Stomach (tissue), 9 donors: Measurements from ENCODE around the gene HILPDA. TPM values are rescaled to one million over a fixed set of nuclear protein-coding genes. Genes with fewer than 3 reads are reported as not detected.

ENCODE experiments used
- DNase-seq, 2 donors: peaks; one replicate each; pipeline versions ENCODE4 v3.0.0 to v3.0.0-alpha.2; 2013 to 2019
- H3K27ac ChIP-seq, 5 donors: fragments of 200-600 bp in 4 of 5; sonication (generic) in 4 of 5; one replicate each; pipeline ENCODE4 v1.5.1; 2013 to 2019; ENCODE audit warnings: mild to moderate bottlenecking in 1 of 5, moderate library complexity in 1 of 5
- H3K27me3 ChIP-seq, 3 donors: fragments of 200-600 bp; sonication (generic); one replicate each; pipeline ENCODE4 v1.5.1; 2017 to 2019; ENCODE audit warnings: mixed run types in 1 of 3
- H3K36me3 ChIP-seq, 4 donors: fragments of 200-600 bp; sonication (generic); 1 replicate in 3 of 4; 2 replicates in 1 of 4; pipeline ENCODE4 v1.5.1; 2016 to 2019
- H3K4me1 ChIP-seq, 4 donors: fragments of 200-600 bp; sonication (generic); one replicate each; pipeline ENCODE4 v1.5.1; 2016 to 2019
- H3K4me3 ChIP-seq, 4 donors: fragments of 200-600 bp; sonication (generic) in 3 of 4; one replicate each; pipeline ENCODE4 v1.5.1; 2016 to 2019; ENCODE audit warnings: mild to moderate bottlenecking in 1 of 4
- H3K9me3 ChIP-seq, 4 donors: fragments of 200-600 bp; sonication (generic); one replicate each; pipeline ENCODE4 v1.5.1; 2016 to 2019
- CTCF ChIP-seq, 7 experiments: fragments of 450-650 bp in 4 of 7; fragments of 200-600 bp in 3 of 7; sonication (generic) in 3 of 7; IDR thresholded peaks; one replicate each; pipeline ENCODE4 v1.5.1; 2016 to 2019; ENCODE audit warnings: antibody characterized with exemption in 7 of 7, control low read depth in 2 of 7, mild to moderate bottlenecking in 1 of 7
- EP300 ChIP-seq: sonication (generic); formaldehyde crosslinking; IDR thresholded peaks from one replicate; pipeline ENCODE4 v1.6.1; 2017; ENCODE audit warnings: antibody characterized with exemption
- POLR2A ChIP-seq, 4 donors: fragments of 450-650 bp; IDR thresholded peaks; one replicate each; pipeline ENCODE4 v1.6.1; 2016; ENCODE audit warnings: antibody characterized with exemption in 4 of 4, control low read depth in 2 of 4, mild to moderate bottlenecking in 1 of 4, moderate library complexity in 1 of 4
- POLR2AphosphoS5 ChIP-seq, 3 donors: sonication (generic); formaldehyde crosslinking; IDR thresholded peaks; one replicate each; pipeline ENCODE4 v1.6.1; 2016; ENCODE audit warnings: antibody characterized with exemption in 3 of 3
- WGBS, 5 donors: extraction: QIAGEN DNeasy Blood & Tissue Kit in 3 of 5; methylation state at CpG; one replicate each; pipeline versions ENCODE4 v1.1.5 to v1.1.7; 2013 to 2018; 5-methylcytosine and 5-hydroxymethylcytosine counted together
- intact Hi-C: fragments of 100-400 bp; cut with DNase I; formaldehyde crosslinking; loops from one replicate; pipeline ENCODE4 v1.15.1; 2023; ENCODE audit warnings: low total_unique reads
- polyA plus RNA-seq, 3 donors: library from polyadenylated mRNA; stranded (reverse); fragments of 200-250 nt; gene quantifications; one replicate each; pipeline ENCODE4 v1.2.3, GENCODE V29; 2013
- total RNA-seq, 5 donors: library from RNA; depleted of rRNA; stranded (reverse); fragments of >200 nt; gene quantifications; one replicate each; pipeline versions ENCODE4 v1.1.0 to v1.2.3, GENCODE V29; 2014 to 2016
- donor health status: healthy with polysubstance abuse.
- donor health status: Bipolar disorder and iron deficiency.
- donor health status: healthy.

Gene HILPDA
- total and polyA plus RNA-seq, 8 donors, result 0.45 to 38.2 (median 8.1) TPM; not detected in 1

GRCh38 chr7:128452552-128452951, 3.1 kb upstream of the HILPDA start:
- Histone ChIP-seq H3K4me1 (peaks cover 36 to 45% (median 44%) of the 10 kb centered on the region in 4 donors), H3K27me3 (no peaks in the 10 kb centered on the region), H3K4me3 (no peak overlapping the region), H3K27ac (peak overlapping the region in 2 of 5 donors; percentile 95 to 96), H3K36me3 (peaks cover 0 to 7% (median 5%) of the 10 kb centered on the region in 4 donors), H3K9me3 (no peaks in the 10 kb centered on the region)
- 61 to 77% (median 73%) methylated on average over 1 of the region's 1 CpG for WGBS, 5 donors
- intact Hi-C loops, result no loop called here
- TF ChIP-seq EP300, result no peak
- TF ChIP-seq POLR2A (IDR thresholded peaks at IDR 0.05), result no peak
- TF ChIP-seq POLR2AphosphoS5 (IDR thresholded peaks at IDR 0.05), result no peak
- TF ChIP-seq CTCF (IDR thresholded peaks at IDR 0.05), result no peak
- DNase-seq, result no peak

- peak overlapping the region in 3 of 4 donors; percentile 22 to 84 (median 73) for H3K4me3 ChIP-seq
- peak; percentile 76 to 95 (median 77) for TF ChIP-seq POLR2AphosphoS5 (IDR thresholded peaks at IDR 0.05)
- no peak for TF ChIP-seq CTCF (IDR thresholded peaks at IDR 0.05)
- TF ChIP-seq EP300, result peak; percentile 86
- no peak for TF ChIP-seq POLR2A (IDR thresholded peaks at IDR 0.05)
- DNase-seq, result peak; percentile 88 to 96
- no peaks in the 10 kb centered on the region for H3K27me3 ChIP-seq
- intact Hi-C loops, result no loop called here
- H3K4me1 ChIP-seq, result peaks cover 44 to 61% (median 56%) of the 10 kb centered on the region in 4 donors
- H3K36me3 ChIP-seq, result peaks cover 0 to 12% (median 8%) of the 10 kb centered on the region in 4 donors
- peak overlapping the region; percentile 90 to 96 (median 95) for H3K27ac ChIP-seq
- H3K9me3 ChIP-seq, result no peaks in the 10 kb centered on the region
- 15 to 29% (median 21%) methylated on average over 22 to 23 of the region's 23 CpGs for WGBS, 5 donors
Measured at GRCh38 chr7:128453836-128454804, 1.6 kb upstream of the HILPDA start.

- H3K36me3 ChIP-seq, result peaks cover 0 to 12% (median 8%) of the 10 kb centered on the region in 4 donors
Measured at GRCh38 chr7:128454808-128455542, 703 bp upstream of the HILPDA start.

More at GRCh38 chr7:128454808-128455542, 703 bp upstream of the HILPDA start:
- Histone ChIP-seq H3K4me1 (peaks cover 46 to 69% (median 64%) of the 10 kb centered on the region in 4 donors), H3K27me3 (no peaks in the 10 kb centered on the region), H3K4me3 (peak overlapping the region; percentile 70 to 84 (median 77)), H3K27ac (peak overlapping the region; percentile 90 to 96 (median 95)), H3K9me3 (no peaks in the 10 kb centered on the region)
- peak in 1 of 2 donors; percentile 49 for DNase-seq
- no peak for TF ChIP-seq POLR2A (IDR thresholded peaks at IDR 0.05)
- TF ChIP-seq EP300, result no peak
- TF ChIP-seq CTCF (IDR thresholded peaks at IDR 0.05), result no peak
- no peak for TF ChIP-seq POLR2AphosphoS5 (IDR thresholded peaks at IDR 0.05)
- intact Hi-C loops, result loop anchor here (5.0 kb wide), 1 partner anchor 33 kb away; no protein-coding TSS in a partner anchor
- 48 to 53% (median 49%) methylated on average over 22 to 25 of the region's 25 CpGs for WGBS, 5 donors
